HL-60 (cell line): ENCODE results near the gene CACNA1C.
"Not testable (repeated sequence)": the region's sequence is repeated elsewhere in the genome, so short reads cannot be mapped to it uniquely, and the experiment has no call there.

Source experiments
- DNase-seq, 2 experiments: peaks; one replicate each; pipeline ENCODE4 v3.0.0-alpha.2; 2010 to 2020; ENCODE audit warnings: low read depth in 1 of 2, low spot score in 1 of 2
- H3K27ac ChIP-seq: fragments of 250-450 bp; sonication (Bioruptor Pico); replicated peaks from 2 replicates; pipeline ENCODE4 v1.5.1; 2020; ENCODE audit warnings: mild to moderate bottlenecking, moderate library complexity
- H3K27me3 ChIP-seq: fragments of 250-450 bp; sonication (Bioruptor Pico); 2 replicates; pipeline ENCODE4 v1.5.1; 2021; ENCODE audit warnings: mild to moderate bottlenecking, moderate library complexity; ENCODE audit not compliant: insufficient read depth, poor library complexity, severe bottlenecking
- H3K4me3 ChIP-seq: replicated peaks from 2 replicates; pipeline ENCODE4 v1.5.1; 2011; ENCODE audit warnings: mild to moderate bottlenecking, control low read depth, low read length; ENCODE audit not compliant: insufficient read depth
- CTCF ChIP-seq: IDR thresholded peaks from one replicate; pipeline ENCODE4 v1.5.1; 2011; ENCODE audit warnings: low read length, control low read depth, inconsistent platforms; ENCODE audit not compliant: insufficient read depth
- GABPA ChIP-seq: IDR thresholded peaks from 2 replicates; pipeline ENCODE4 v1.6.1; 2012; ENCODE audit warnings: low read depth
- POLR2AphosphoS5 ChIP-seq: IDR thresholded peaks from 2 replicates; pipeline ENCODE4 v1.6.1; 2012; ENCODE audit warnings: low read depth
- REST ChIP-seq: IDR thresholded peaks from 2 replicates; pipeline ENCODE4 v1.6.1; 2012; ENCODE audit warnings: low read depth; ENCODE audit not compliant: insufficient replicate concordance
- SPI1 ChIP-seq: IDR thresholded peaks from 2 replicates; pipeline ENCODE4 v1.6.1; 2012; ENCODE audit warnings: low read depth, mild to moderate bottlenecking, borderline replicate concordance

Gene CACNA1C

GRCh38 chr12:2739069-2739468 lies 686.3 kb downstream of the CACNA1C start:
- no peak for DNase-seq
- Histone ChIP-seq H3K27ac (no peak overlapping the region), H3K27me3 (no peaks in the 10 kb centered on the region), H3K4me3 (no peak overlapping the region)
- TF ChIP-seq SPI1 (no peak), GABPA (no peak), REST (no peak), CTCF (no peak), POLR2AphosphoS5 (no peak)

- no peak for TF ChIP-seq REST
- TF ChIP-seq GABPA = no peak
- no peak for TF ChIP-seq CTCF
- no peak for TF ChIP-seq SPI1
- no peak for TF ChIP-seq POLR2AphosphoS5
- no peak overlapping the region for H3K4me3 ChIP-seq
- DNase-seq = no peak
- no peaks in the 10 kb centered on the region for H3K27me3 ChIP-seq
- no peak overlapping the region for H3K27ac ChIP-seq
Measured at GRCh38 chr12:2739832-2740641, 687.2 kb downstream of the CACNA1C start.

GRCh38 chr12:2742037-2742436 lies 689.2 kb downstream of the CACNA1C start:
- H3K27ac ChIP-seq, H3K27me3 ChIP-seq, DNase-seq, H3K4me3 ChIP-seq: not testable (repeated sequence)

GRCh38 chr12:2743478-2743877 lies 690.7 kb downstream of the CACNA1C start:
- Histone ChIP-seq H3K27me3 (no peaks in the 10 kb centered on the region), H3K4me3 (no peak overlapping the region), H3K27ac (no peak overlapping the region)
- TF ChIP-seq SPI1 (no peak), REST (no peak), POLR2AphosphoS5 (no peak), GABPA (no peak), CTCF (no peak)
- no peak for DNase-seq
